Loucy (cell line): ENCODE data around the gene ENKUR.

Source experiments
- H2AFZ ChIP-seq: fragments of 200-600 bp; sonication (generic); 2 replicates; pipeline ENCODE4 v1.6.0; 2016; ENCODE audit warnings: antibody characterized with exemption, mild to moderate bottlenecking, low read length, moderate library complexity
- H3F3A ChIP-seq: fragments of 200-600 bp; 2 replicates; pipeline ENCODE4 v1.6.0; 2016; ENCODE audit warnings: antibody characterized with exemption, low read depth, mild to moderate bottlenecking
- H3K27me3 ChIP-seq: fragments of 200-600 bp; sonication (generic); 2 replicates; pipeline ENCODE4 v1.6.1; 2014; ENCODE audit warnings: low read length, mild to moderate bottlenecking; ENCODE audit not compliant: insufficient read depth, poor library complexity, severe bottlenecking
- H3K36me3 ChIP-seq: fragments of 200-600 bp; sonication (generic); 2 replicates; pipeline ENCODE4 v1.6.1; 2016; ENCODE audit warnings: low read length; ENCODE audit not compliant: insufficient read depth
- H3K4me1 ChIP-seq: fragments of 200-600 bp; sonication (generic); 2 replicates; pipeline ENCODE4 v1.5.1; 2014; ENCODE audit warnings: low read length, mild to moderate bottlenecking; ENCODE audit not compliant: insufficient read depth, poor library complexity, severe bottlenecking
- H3K4me2 ChIP-seq: fragments of 200-600 bp; sonication (generic); 2 replicates; pipeline ENCODE4 v1.6.0; 2014; ENCODE audit warnings: antibody characterized with exemption, low read length, low read depth, mild to moderate bottlenecking; ENCODE audit not compliant: poor library complexity, severe bottlenecking
- H3K4me3 ChIP-seq: fragments of 200-600 bp; sonication (generic); 2 replicates; pipeline ENCODE4 v1.5.1; 2014; ENCODE audit warnings: low read length, mild to moderate bottlenecking, mixed read lengths; ENCODE audit not compliant: poor library complexity, severe bottlenecking
- H3K79me2 ChIP-seq: fragments of 200-600 bp; sonication (generic); 2 replicates; pipeline ENCODE4 v1.6.1; 2014; ENCODE audit warnings: low read length; ENCODE audit not compliant: insufficient read depth
- H3K9ac ChIP-seq: fragments of 200-600 bp; sonication (generic); 2 replicates; pipeline ENCODE4 v1.6.0; 2014; ENCODE audit warnings: mild to moderate bottlenecking, low read depth, low read length, moderate library complexity; ENCODE audit not compliant: poor library complexity, severe bottlenecking
- H3K9me2 ChIP-seq: fragments of 200-600 bp; sonication (generic); replicated peaks from 2 replicates; pipeline ENCODE4 v1.6.1; 2016; ENCODE audit warnings: low read depth, low read length, mixed read lengths
- H3K9me3 ChIP-seq: fragments of 200-600 bp; sonication (generic); 2 replicates; pipeline ENCODE4 v1.6.1; 2014; ENCODE audit warnings: mild to moderate bottlenecking, antibody characterized with exemption, low read length, low read depth; ENCODE audit not compliant: insufficient read depth
- H4K20me1 ChIP-seq: fragments of 200-600 bp; sonication (generic); 2 replicates; pipeline ENCODE4 v1.6.0; 2014; ENCODE audit warnings: antibody characterized with exemption, low read length, mild to moderate bottlenecking; ENCODE audit not compliant: insufficient read depth, poor library complexity, severe bottlenecking
- EZH2phosphoT487 ChIP-seq: fragments of 200-600 bp; IDR thresholded peaks from 2 replicates; pipeline ENCODE4 v1.6.1; 2018; ENCODE audit warnings: antibody characterized with exemption, mild to moderate bottlenecking, moderate library complexity, borderline replicate concordance
- TF ChIP-seq, protein P1 (sequence below): fragments of 200-600 bp; sonication (generic); conservative IDR thresholded peaks from 2 replicates; pipeline ENCODE4 v1.5.1; 2014; ENCODE audit warnings: mild to moderate bottlenecking, antibody characterized with exemption, low read length

The ENKUR gene

GRCh38 chr10:24950439-24950838 is 65.5 kb downstream of the ENKUR start:
- Histone ChIP-seq H3F3A (no peaks in the 10 kb centered on the region), H3K9ac (no peak overlapping the region), H3K9me2 (no peaks in the 10 kb centered on the region), H3K36me3 (no peaks in the 10 kb centered on the region), H3K4me1 (peaks cover 8% of the 10 kb centered on the region), H3K9me3 (no peaks in the 10 kb centered on the region), H2AFZ (no peak overlapping the region), H3K4me2 (no peak overlapping the region), H3K79me2 (no peaks in the 10 kb centered on the region), H3K27me3 (peaks cover 9% of the 10 kb centered on the region), H4K20me1 (no peaks in the 10 kb centered on the region), H3K4me3 (no peak overlapping the region)
- no peak for TF ChIP-seq EZH2phosphoT487
- TF ChIP-seq, protein P1, sequence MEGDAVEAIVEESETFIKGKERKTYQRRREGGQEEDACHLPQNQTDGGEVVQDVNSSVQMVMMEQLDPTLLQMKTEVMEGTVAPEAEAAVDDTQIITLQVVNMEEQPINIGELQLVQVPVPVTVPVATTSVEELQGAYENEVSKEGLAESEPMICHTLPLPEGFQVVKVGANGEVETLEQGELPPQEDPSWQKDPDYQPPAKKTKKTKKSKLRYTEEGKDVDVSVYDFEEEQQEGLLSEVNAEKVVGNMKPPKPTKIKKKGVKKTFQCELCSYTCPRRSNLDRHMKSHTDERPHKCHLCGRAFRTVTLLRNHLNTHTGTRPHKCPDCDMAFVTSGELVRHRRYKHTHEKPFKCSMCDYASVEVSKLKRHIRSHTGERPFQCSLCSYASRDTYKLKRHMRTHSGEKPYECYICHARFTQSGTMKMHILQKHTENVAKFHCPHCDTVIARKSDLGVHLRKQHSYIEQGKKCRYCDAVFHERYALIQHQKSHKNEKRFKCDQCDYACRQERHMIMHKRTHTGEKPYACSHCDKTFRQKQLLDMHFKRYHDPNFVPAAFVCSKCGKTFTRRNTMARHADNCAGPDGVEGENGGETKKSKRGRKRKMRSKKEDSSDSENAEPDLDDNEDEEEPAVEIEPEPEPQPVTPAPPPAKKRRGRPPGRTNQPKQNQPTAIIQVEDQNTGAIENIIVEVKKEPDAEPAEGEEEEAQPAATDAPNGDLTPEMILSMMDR = no peak

DNA sequence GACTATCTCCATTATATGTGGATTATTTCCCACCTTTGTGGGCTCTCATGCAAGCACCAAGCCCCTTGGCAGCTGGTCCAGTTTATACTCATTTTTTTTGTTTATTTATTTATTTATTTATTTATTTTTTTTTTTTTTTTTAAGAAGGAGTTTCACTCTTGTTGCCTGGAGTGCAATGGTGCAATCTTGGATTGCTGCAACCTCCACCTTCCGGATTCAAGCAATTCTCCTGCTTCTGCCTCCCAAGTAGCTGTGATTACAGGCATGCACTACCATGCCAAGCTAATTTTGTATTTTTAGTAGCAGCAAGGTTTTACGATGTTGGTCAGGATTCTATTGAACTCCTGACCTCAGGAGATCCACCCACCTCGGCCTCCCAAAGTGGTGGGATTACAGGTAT is 66.3 kb downstream of the ENKUR start:
- Histone ChIP-seq H3F3A (no peaks in the 10 kb centered on the region), H3K36me3 (no peaks in the 10 kb centered on the region), H3K9me3 (no peaks in the 10 kb centered on the region), H3K4me3 (no peak overlapping the region), H3K9me2 (no peaks in the 10 kb centered on the region), H2AFZ (no peak overlapping the region), H3K79me2 (no peaks in the 10 kb centered on the region), H3K9ac (no peak overlapping the region), H3K4me1 (peaks cover 8% of the 10 kb centered on the region), H4K20me1 (no peaks in the 10 kb centered on the region), H3K27me3 (peaks cover 9% of the 10 kb centered on the region), H3K4me2 (no peak overlapping the region)
- TF ChIP-seq EZH2phosphoT487 = no peak
- TF ChIP-seq, protein P1 = no peak

DNA sequence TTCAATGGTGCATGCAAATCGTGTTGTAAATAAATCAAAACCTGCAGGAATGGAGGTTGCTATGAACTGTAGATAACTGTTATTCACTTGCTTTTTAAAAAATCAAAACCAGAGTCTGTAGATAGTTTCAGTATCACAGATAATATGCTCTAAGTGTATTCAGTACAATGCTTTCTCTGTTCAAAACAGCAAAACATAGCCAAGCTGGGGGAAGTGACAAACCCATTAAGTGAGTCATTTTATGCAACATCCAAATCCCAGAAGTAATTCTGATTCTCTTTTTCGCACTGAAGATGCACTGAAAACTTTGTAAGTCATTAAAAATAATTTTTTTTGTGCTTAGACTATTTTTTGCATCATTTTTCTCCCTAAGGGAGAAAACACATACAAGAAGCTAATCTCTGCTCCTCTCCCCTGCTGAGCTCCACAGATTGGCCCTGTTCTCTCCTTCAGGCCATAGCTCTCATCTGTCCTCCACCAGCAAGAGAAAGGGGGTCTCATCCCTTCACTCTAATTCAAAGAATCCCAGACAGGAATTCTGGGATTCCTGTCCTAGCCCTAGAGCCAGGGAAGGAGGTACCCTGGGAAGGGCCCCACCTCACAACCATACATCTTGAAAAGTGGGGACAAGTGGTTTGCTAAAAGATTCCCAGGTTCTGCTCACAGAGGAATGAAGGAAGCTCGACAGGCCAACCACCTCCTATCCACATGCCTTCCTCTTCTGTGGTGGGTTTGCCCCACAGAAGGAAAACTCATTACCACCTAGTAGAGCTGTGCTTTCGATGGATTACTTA is 68.5 kb downstream of the ENKUR start:
- Histone ChIP-seq H3K4me2 (no peak overlapping the region), H2AFZ (no peak overlapping the region), H3K36me3 (no peaks in the 10 kb centered on the region)

More for the DNA sequence above, 68.5 kb downstream of the ENKUR start:
- no peaks in the 10 kb centered on the region for H3F3A ChIP-seq
- TF ChIP-seq EZH2phosphoT487 = no peak
- TF ChIP-seq, protein P1 = no peak
- no peaks in the 10 kb centered on the region for H3K9me3 ChIP-seq
- no peaks in the 10 kb centered on the region for H3K9me2 ChIP-seq
- H4K20me1 ChIP-seq = no peaks in the 10 kb centered on the region
- no peaks in the 10 kb centered on the region for H3K79me2 ChIP-seq
- no peak overlapping the region for H3K9ac ChIP-seq
- H3K27me3 ChIP-seq = peaks cover 9% of the 10 kb centered on the region
- H3K4me1 ChIP-seq = peaks cover 4% of the 10 kb centered on the region
- no peak overlapping the region for H3K4me3 ChIP-seq
